Chondrocyte (in vitro differentiated cells): ENCODE measurements around the gene TRPM3. TPM values are rescaled to one million over a fixed set of nuclear protein-coding genes. Genes with fewer than 3 reads are reported as not detected.

Experiments
- DNase-seq: peaks from one replicate; pipeline ENCODE4 v3.0.0; 2021; ENCODE audit warnings: mixed read lengths, low spot score
- H3K27ac Mint-ChIP-seq: one replicate; pipeline ENCODE4 v1.8.0; 2021; ENCODE audit warnings: mild to moderate bottlenecking, moderate library complexity, mixed read lengths; ENCODE audit not compliant: unreplicated experiment
- H3K27me3 Mint-ChIP-seq: 2 replicates; pipeline ENCODE4 v1.8.0; 2021; ENCODE audit warnings: low read depth, mixed read lengths
- H3K36me3 Mint-ChIP-seq: 2 replicates; pipeline ENCODE4 v1.8.0; 2021; ENCODE audit warnings: low read depth, mixed read lengths
- H3K4me1 Mint-ChIP-seq: 2 replicates; pipeline ENCODE4 v1.8.0; 2021; ENCODE audit warnings: low read depth, mild to moderate bottlenecking, mixed read lengths
- H3K4me3 Mint-ChIP-seq: one replicate; pipeline ENCODE4 v1.8.0; 2021; ENCODE audit warnings: mild to moderate bottlenecking, moderate library complexity, mixed read lengths; ENCODE audit not compliant: unreplicated experiment
- H3K9me3 Mint-ChIP-seq: 2 replicates; pipeline ENCODE4 v1.8.0; 2021; ENCODE audit warnings: low read depth, mixed read lengths
- total RNA-seq: library from RNA; stranded (reverse); gene quantifications from 3 replicates; pipeline ENCODE4 v1.2.1, GENCODE V29; 2021
- TF ChIP-seq, protein P1 (sequence below): fragments of 200-600 bp; sonication (generic); IDR thresholded peaks from 2 replicates; pipeline ENCODE4 v1.5.0; 2021; ENCODE audit warnings: antibody characterized with exemption, mild to moderate bottlenecking, moderate library complexity

The TRPM3 gene
- total RNA-seq, 1 donor from 2014 or later, result not detected

DNA sequence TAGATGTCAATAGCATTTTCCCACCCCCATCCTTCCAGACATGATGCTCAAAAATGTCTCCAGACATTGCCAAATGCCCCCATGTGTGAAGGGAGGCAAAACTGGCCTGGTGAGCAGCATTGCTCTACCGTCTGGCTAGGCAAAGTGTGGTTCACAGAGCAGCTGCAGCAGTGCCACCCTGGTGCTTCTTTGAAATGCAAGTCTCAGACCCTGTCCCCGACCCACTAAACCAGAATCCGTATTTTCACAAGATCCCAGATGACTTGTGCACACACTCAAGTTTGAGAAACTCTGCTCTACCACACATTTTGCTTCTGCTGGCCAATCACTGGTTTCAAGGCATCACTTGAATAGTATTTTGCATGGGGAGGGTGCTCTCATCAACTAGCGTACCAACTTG, 480.4 kb downstream of the TRPM3 start:
- Mint-ChIP-seq H3K4me1 (peaks cover 2% of the 10 kb centered on the region), H3K9me3 (peaks cover 5% of the 10 kb centered on the region), H3K36me3 (no peaks in the 10 kb centered on the region), H3K27me3 (peaks cover 22% of the 10 kb centered on the region), H3K27ac (no peak overlapping the region), H3K4me3 (no peak overlapping the region)
- TF ChIP-seq, protein P1, sequence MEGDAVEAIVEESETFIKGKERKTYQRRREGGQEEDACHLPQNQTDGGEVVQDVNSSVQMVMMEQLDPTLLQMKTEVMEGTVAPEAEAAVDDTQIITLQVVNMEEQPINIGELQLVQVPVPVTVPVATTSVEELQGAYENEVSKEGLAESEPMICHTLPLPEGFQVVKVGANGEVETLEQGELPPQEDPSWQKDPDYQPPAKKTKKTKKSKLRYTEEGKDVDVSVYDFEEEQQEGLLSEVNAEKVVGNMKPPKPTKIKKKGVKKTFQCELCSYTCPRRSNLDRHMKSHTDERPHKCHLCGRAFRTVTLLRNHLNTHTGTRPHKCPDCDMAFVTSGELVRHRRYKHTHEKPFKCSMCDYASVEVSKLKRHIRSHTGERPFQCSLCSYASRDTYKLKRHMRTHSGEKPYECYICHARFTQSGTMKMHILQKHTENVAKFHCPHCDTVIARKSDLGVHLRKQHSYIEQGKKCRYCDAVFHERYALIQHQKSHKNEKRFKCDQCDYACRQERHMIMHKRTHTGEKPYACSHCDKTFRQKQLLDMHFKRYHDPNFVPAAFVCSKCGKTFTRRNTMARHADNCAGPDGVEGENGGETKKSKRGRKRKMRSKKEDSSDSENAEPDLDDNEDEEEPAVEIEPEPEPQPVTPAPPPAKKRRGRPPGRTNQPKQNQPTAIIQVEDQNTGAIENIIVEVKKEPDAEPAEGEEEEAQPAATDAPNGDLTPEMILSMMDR, result no peak
- DNase-seq, result no peak

DNA sequence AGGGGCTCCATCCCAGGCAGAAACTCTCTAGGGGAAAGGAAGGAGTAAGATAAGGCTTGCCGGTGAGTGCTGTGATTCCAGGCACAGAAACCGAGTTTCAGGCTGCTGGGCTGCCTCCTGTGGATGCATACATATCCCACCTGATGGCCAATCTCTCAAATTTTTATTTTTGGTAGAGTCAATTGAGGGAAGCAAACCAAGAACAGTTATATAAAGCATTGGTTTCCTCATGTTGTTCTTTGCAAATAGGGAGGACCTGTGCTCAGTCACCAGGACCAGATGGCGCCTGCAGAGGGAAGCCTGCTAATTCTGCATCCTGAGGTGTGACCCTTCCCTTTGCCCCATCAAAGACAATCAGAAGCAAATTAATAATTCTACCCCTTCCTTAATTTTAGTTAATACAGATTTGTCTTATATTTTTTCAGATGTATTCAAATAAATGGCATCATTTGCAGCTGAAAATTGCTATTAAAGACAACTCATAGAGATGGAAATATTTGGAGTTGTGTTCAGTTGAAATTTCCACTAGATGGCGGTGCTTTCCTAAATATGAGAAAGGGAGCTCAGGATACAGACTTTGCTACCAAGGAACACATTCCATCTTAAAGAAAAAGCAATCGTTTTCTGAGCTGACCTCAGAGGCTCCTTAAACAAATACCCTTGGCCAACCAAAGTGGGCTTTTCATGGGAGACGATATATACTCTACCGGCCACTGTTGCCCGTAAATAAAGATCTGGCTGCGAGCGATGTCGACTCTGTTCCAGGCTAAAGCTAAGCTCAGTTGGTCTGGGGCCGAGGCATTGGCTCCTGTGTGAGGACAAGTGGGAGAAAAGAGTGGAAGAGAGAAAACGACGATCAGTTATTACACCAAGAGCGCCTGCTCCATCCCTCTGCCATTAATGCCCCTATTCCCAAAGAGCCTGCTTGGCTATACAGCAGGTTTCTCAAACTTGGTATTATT, 481.3 kb downstream of the TRPM3 start:
- Mint-ChIP-seq H3K4me1 (peaks cover 2% of the 10 kb centered on the region), H3K4me3 (peak overlapping the region; percentile 33), H3K27me3 (peaks cover 22% of the 10 kb centered on the region), H3K9me3 (peaks cover 4% of the 10 kb centered on the region), H3K36me3 (no peaks in the 10 kb centered on the region), H3K27ac (no peak overlapping the region)
- DNase-seq, result no peak
- TF ChIP-seq, protein P1, result peak; percentile 94

DNA sequence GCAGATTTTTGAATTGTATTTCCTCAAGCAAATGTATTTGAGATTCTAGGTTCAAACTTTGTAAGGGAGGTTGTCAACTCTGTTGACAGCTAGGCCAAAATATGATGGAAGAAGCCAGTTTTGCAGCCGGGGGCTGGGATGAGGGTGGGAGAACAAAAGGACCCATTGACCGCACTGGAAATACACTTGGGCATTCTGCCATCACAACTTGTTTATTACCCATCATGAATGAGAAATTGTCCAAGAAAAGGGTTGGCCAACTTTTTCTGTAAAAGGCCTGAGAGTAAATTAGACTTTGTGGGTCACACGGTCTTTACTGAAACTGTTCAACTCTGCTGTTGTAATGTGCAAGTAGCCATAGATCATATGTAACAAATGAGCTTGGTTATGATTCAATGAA, 485.6 kb downstream of the TRPM3 start:
- TF ChIP-seq, protein P1, result no peak
- no peak for DNase-seq
- no peaks in the 10 kb centered on the region for H3K36me3 Mint-ChIP-seq
- H3K9me3 Mint-ChIP-seq, result no peaks in the 10 kb centered on the region
- H3K4me3 Mint-ChIP-seq, result no peak overlapping the region
- H3K27me3 Mint-ChIP-seq, result peaks cover 13% of the 10 kb centered on the region
- H3K4me1 Mint-ChIP-seq, result peaks cover 2% of the 10 kb centered on the region
- H3K27ac Mint-ChIP-seq, result no peak overlapping the region

DNA sequence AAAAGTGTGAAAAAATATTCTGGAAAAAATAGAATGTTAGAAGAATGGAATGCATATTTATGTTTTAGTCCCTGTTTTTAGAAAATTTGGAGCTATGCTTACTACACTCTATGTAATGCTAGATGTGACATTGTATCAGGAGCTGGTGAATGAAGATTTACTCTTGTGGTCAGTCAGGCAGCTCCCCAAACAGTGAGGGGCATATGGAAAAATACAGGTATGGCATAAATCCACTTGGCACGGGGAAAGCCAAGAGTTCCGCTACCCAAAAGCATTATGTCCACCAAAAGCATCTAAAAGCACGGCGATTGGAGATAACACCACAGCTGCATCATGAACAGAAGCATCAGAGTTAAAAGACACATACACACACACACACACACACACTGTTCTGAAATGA, 486.7 kb downstream of the TRPM3 start:
- H3K9me3 Mint-ChIP-seq, result no peaks in the 10 kb centered on the region
- TF ChIP-seq, protein P1, result no peak
- H3K27me3 Mint-ChIP-seq, result peaks cover 13% of the 10 kb centered on the region
- no peak for DNase-seq
- H3K4me3 Mint-ChIP-seq, result no peak overlapping the region
- no peaks in the 10 kb centered on the region for H3K36me3 Mint-ChIP-seq
- H3K4me1 Mint-ChIP-seq, result no peaks in the 10 kb centered on the region
- H3K27ac Mint-ChIP-seq, result no peak overlapping the region

DNA sequence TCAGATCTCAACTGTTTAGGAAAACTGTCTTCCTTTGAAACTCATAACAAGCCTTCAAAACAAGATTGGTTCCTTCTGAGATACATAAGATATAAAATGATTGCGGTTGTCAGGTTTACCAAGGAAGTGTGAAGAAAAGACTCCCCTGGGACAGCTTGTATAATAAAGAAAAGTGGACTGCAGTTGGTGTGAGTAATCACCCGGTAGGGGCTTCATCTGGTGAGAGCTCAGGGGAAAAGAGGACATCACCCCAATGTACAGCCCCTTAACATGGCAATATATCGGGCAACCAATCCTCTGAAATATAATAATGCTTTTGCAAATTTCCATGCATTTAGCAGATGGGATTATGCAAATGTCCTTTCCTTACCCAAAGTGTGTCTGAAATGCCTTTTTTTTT, 490.4 kb downstream of the TRPM3 start:
- Mint-ChIP-seq H3K27me3 (peaks cover 3% of the 10 kb centered on the region), H3K36me3 (no peaks in the 10 kb centered on the region), H3K4me1 (no peaks in the 10 kb centered on the region), H3K9me3 (no peaks in the 10 kb centered on the region), H3K27ac (no peak overlapping the region), H3K4me3 (no peak overlapping the region)
- TF ChIP-seq, protein P1, result no peak
- DNase-seq, result no peak
